Ectodermal cell (in vitro differentiated cells): ENCODE measurements around the gene SERF1A. TPM values are rescaled to one million over a fixed set of nuclear protein-coding genes. Genes with fewer than 3 reads are reported as not detected.
"Not testable (repeated sequence)": the region's sequence is repeated elsewhere in the genome, so short reads cannot be mapped to it uniquely, and the experiment has no call there.

Source experiments
- H3K27ac ChIP-seq: 2 replicates; pipeline ENCODE4 v1.7.0; 2013; ENCODE audit warnings: mild to moderate bottlenecking, low read depth, low read length; ENCODE audit not compliant: insufficient read depth, poor library complexity, severe bottlenecking
- H3K27me3 ChIP-seq: 2 replicates; pipeline ENCODE4 v1.7.0; 2013; ENCODE audit warnings: mild to moderate bottlenecking, low read length; ENCODE audit not compliant: insufficient read depth, control insufficient read depth, poor library complexity, severe bottlenecking
- H3K36me3 ChIP-seq: one replicate; pipeline ENCODE4 v1.7.0; 2013; ENCODE audit warnings: low read length; ENCODE audit not compliant: control insufficient read depth, insufficient read depth
- H3K4me1 ChIP-seq: one replicate; pipeline ENCODE4 v1.7.0; 2013; ENCODE audit warnings: low read length; ENCODE audit not compliant: control insufficient read depth, insufficient read depth
- H3K4me3 ChIP-seq: 2 replicates; pipeline ENCODE4 v1.7.0; 2013; ENCODE audit warnings: low read depth, low read length, control low read depth; ENCODE audit not compliant: insufficient read depth
- H3K9me3 ChIP-seq: 2 replicates; pipeline ENCODE4 v1.7.0; 2013; ENCODE audit warnings: mild to moderate bottlenecking, low read length, moderate library complexity; ENCODE audit not compliant: control insufficient read depth
- WGBS, 2 experiments: methylation state at CpG; one replicate each; pipeline ENCODE4 v1.1.7; 2013; ENCODE audit warnings: missing lambda C conversion rate in 2 of 2; 5-methylcytosine and 5-hydroxymethylcytosine counted together
- polyA plus RNA-seq, 4 experiments: library from polyadenylated mRNA; stranded (reverse); fragments of 50-300 nt; gene quantifications; one replicate each; pipeline ENCODE4 v1.2.3, GENCODE V29; 2013

The SERF1A gene
- 26.7 TPM for polyA plus RNA-seq (2013, experiment 1 of 4)
- polyA plus RNA-seq (2013, experiment 2 of 4): 29.9 TPM
- polyA plus RNA-seq (2013, experiment 3 of 4): 26.1 TPM
- 26.6 TPM for polyA plus RNA-seq (2013, experiment 4 of 4)

- not testable (repeated sequence) for H3K4me3 ChIP-seq, H3K36me3 ChIP-seq, H3K27me3 ChIP-seq, H3K4me1 ChIP-seq, H3K9me3 ChIP-seq, H3K27ac ChIP-seq
- no CpG with 5 or more reads among the region's 66 CpGs for WGBS, 2 experiments
Observed at GRCh38 chr5:70900533-70901271, at the start of gene SERF1A. Gene SERF1A, plus strand, starts transcription at chr5:70900669. Its CDS starts 201 bp downstream, at chr5:70900870.

- H3K36me3 ChIP-seq, H3K9me3 ChIP-seq, H3K4me1 ChIP-seq, H3K27me3 ChIP-seq, H3K27ac ChIP-seq, H3K4me3 ChIP-seq: not testable (repeated sequence)
- no CpG with 5 or more reads among the region's 2 CpGs for WGBS, 2 experiments
Observed at GRCh38 chr5:70866778-70867177, 33.7 kb upstream of the SERF1A start.

- H3K27me3 ChIP-seq, H3K4me1 ChIP-seq, H3K9me3 ChIP-seq, H3K4me3 ChIP-seq, H3K27ac ChIP-seq, H3K36me3 ChIP-seq: not testable (repeated sequence)
- no CpG with 5 or more reads among the region's 1 CpG for WGBS, 2 experiments
Observed at GRCh38 chr5:70870626-70871025, 29.8 kb upstream of the SERF1A start.

GRCh38 chr5:70896076-70896475, 4.4 kb upstream of the SERF1A start:
- H3K4me1 ChIP-seq, H3K4me3 ChIP-seq, H3K9me3 ChIP-seq, H3K27me3 ChIP-seq, H3K27ac ChIP-seq, H3K36me3 ChIP-seq: not testable (repeated sequence)
- no CpG with 5 or more reads among the region's 2 CpGs for WGBS, 2 experiments

- not testable (repeated sequence) for H3K4me1 ChIP-seq
- WGBS, 2 experiments: no CpG with 5 or more reads among the region's 5 CpGs
Observed at GRCh38 chr5:70901272-70901571, 753 bp downstream of the SERF1A start.

GRCh38 chr5:70906624-70907023, 6.2 kb downstream of the SERF1A start:
- H3K4me1 ChIP-seq, H3K36me3 ChIP-seq, H3K9me3 ChIP-seq, H3K27ac ChIP-seq, H3K4me3 ChIP-seq, H3K27me3 ChIP-seq: not testable (repeated sequence)
- WGBS, 2 experiments: no CpG with 5 or more reads among the region's 5 CpGs

More at GRCh38 chr5:70901272-70901571, 753 bp downstream of the SERF1A start:
- H3K4me3 ChIP-seq, H3K27ac ChIP-seq, H3K36me3 ChIP-seq, H3K27me3 ChIP-seq, H3K9me3 ChIP-seq: not testable (repeated sequence)

GRCh38 chr5:70916829-70917228, 16.4 kb downstream of the SERF1A start:
- not testable (repeated sequence) for H3K4me1 ChIP-seq, H3K4me3 ChIP-seq, H3K27ac ChIP-seq, H3K27me3 ChIP-seq, H3K9me3 ChIP-seq, H3K36me3 ChIP-seq

- no CpG with 5 or more reads among the region's 16 CpGs for WGBS, 2 experiments
- not testable (repeated sequence) for H3K4me1 ChIP-seq, H3K27ac ChIP-seq, H3K4me3 ChIP-seq, H3K9me3 ChIP-seq, H3K27me3 ChIP-seq, H3K36me3 ChIP-seq
Observed at GRCh38 chr5:70925211-70925562, 24.7 kb downstream of the SERF1A start.

GRCh38 chr5:70931709-70932368, 31.4 kb downstream of the SERF1A start:
- no CpG with 5 or more reads among the region's 6 CpGs for WGBS, 2 experiments
- H3K4me3 ChIP-seq, H3K9me3 ChIP-seq: not testable (repeated sequence)

GRCh38 chr5:70932560-70932959, 32.1 kb downstream of the SERF1A start:
- no CpG with 5 or more reads among the region's 1 CpG for WGBS, 2 experiments
- H3K27ac ChIP-seq, H3K36me3 ChIP-seq, H3K9me3 ChIP-seq, H3K4me3 ChIP-seq, H3K4me1 ChIP-seq, H3K27me3 ChIP-seq: not testable (repeated sequence)

More at GRCh38 chr5:70931709-70932368, 31.4 kb downstream of the SERF1A start:
- not testable (repeated sequence) for H3K27me3 ChIP-seq, H3K4me1 ChIP-seq, H3K36me3 ChIP-seq, H3K27ac ChIP-seq
